H9 (cell line): Measurements from ENCODE around the gene DIMT1. TPM values are rescaled to one million over a fixed set of nuclear protein-coding genes. Genes with fewer than 3 reads are reported as not detected.

Experiments used
- DNase-seq: peaks from one replicate; pipeline ENCODE4 v3.0.0-alpha.2; 2017
- H2AFZ ChIP-seq: one replicate; pipeline ENCODE4 v1.6.1; 2013; ENCODE audit warnings: mild to moderate bottlenecking, low read length, control low read depth, moderate library complexity
- H2AK5ac ChIP-seq: 2 replicates; pipeline ENCODE4 v1.6.1; 2013; ENCODE audit warnings: low read length, control low read depth, mixed read lengths; ENCODE audit not compliant: insufficient read length
- H2BK120ac ChIP-seq: one replicate; pipeline ENCODE4 v1.6.1; 2013; ENCODE audit warnings: low read depth, mild to moderate bottlenecking, low read length, control low read depth, inconsistent platforms; ENCODE audit not compliant: poor library complexity, severe bottlenecking
- H2BK12ac ChIP-seq: 2 replicates; pipeline ENCODE4 v1.6.1; 2013; ENCODE audit warnings: low read length, control low read depth, mixed read lengths, low read depth; ENCODE audit not compliant: insufficient read length
- H2BK15ac ChIP-seq: 2 replicates; pipeline ENCODE4 v1.6.1; 2013; ENCODE audit warnings: low read depth, low read length, control low read depth
- H2BK20ac ChIP-seq: one replicate; pipeline ENCODE4 v1.6.1; 2013; ENCODE audit warnings: low read depth, mild to moderate bottlenecking, low read length, control low read depth, inconsistent platforms; ENCODE audit not compliant: poor library complexity, severe bottlenecking
- H2BK5ac ChIP-seq: 2 replicates; pipeline ENCODE4 v1.6.1; 2013; ENCODE audit warnings: low read length, control low read depth, mixed read lengths; ENCODE audit not compliant: insufficient read length
- H3K14ac ChIP-seq: 2 replicates; pipeline ENCODE4 v1.6.1; 2013; ENCODE audit warnings: low read length, control low read depth; ENCODE audit not compliant: insufficient read depth
- H3K18ac ChIP-seq: 2 replicates; pipeline ENCODE4 v1.6.1; 2013; ENCODE audit warnings: low read depth, mild to moderate bottlenecking, mixed read lengths, low read length, control low read depth; ENCODE audit not compliant: insufficient read length
- H3K23ac ChIP-seq: 2 replicates; pipeline ENCODE4 v1.6.1; 2013; ENCODE audit warnings: low read length, control low read depth, mixed read lengths, low read depth; ENCODE audit not compliant: insufficient read length
- H3K23me2 ChIP-seq: 2 replicates; pipeline ENCODE4 v1.6.1; 2013; ENCODE audit warnings: low read depth, mild to moderate bottlenecking, mixed read lengths, low read length, control low read depth; ENCODE audit not compliant: insufficient read length, poor library complexity, severe bottlenecking
- H3K27ac ChIP-seq: 2 replicates; pipeline ENCODE4 v1.5.1; 2013; ENCODE audit warnings: low read length, control low read depth, mixed read lengths, low read depth; ENCODE audit not compliant: insufficient read length
- H3K27me3 ChIP-seq: 2 replicates; pipeline ENCODE4 v1.6.1; 2013; ENCODE audit warnings: low read length, control low read depth, inconsistent platforms; ENCODE audit not compliant: insufficient read depth
- H3K4ac ChIP-seq: 2 replicates; pipeline ENCODE4 v1.6.1; 2013; ENCODE audit warnings: low read depth, mild to moderate bottlenecking, control low read depth, inconsistent platforms, low read length, moderate library complexity
- H3K4me1 ChIP-seq: 2 replicates; pipeline ENCODE4 v1.6.1; 2013; ENCODE audit warnings: low read length, control low read depth, inconsistent platforms; ENCODE audit not compliant: insufficient read depth
- H3K4me2 ChIP-seq: 2 replicates; pipeline ENCODE4 v1.6.1; 2013; ENCODE audit warnings: low read length, control low read depth, mixed read lengths; ENCODE audit not compliant: insufficient read length, insufficient read depth
- H3K56ac ChIP-seq: 2 replicates; pipeline ENCODE4 v1.6.1; 2013; ENCODE audit warnings: low read depth, mild to moderate bottlenecking, mixed read lengths, low read length, control low read depth; ENCODE audit not compliant: insufficient read length
- H3K79me1 ChIP-seq: 2 replicates; pipeline ENCODE4 v1.6.1; 2013; ENCODE audit warnings: low read depth, mild to moderate bottlenecking, moderate library complexity, low read length, control low read depth, inconsistent platforms; ENCODE audit not compliant: insufficient read depth, poor library complexity, severe bottlenecking
- H3K79me2 ChIP-seq: 2 replicates; pipeline ENCODE4 v1.6.1; 2013; ENCODE audit warnings: low read length, control low read depth, inconsistent platforms; ENCODE audit not compliant: insufficient read depth
- H3K9ac ChIP-seq: 2 replicates; pipeline ENCODE4 v1.6.1; 2013; ENCODE audit warnings: low read length, control low read depth, mixed read lengths; ENCODE audit not compliant: insufficient read length; ENCODE audit errors: extremely low read depth
- H3K9me3 ChIP-seq: one replicate; pipeline ENCODE4 v1.6.1; 2013; ENCODE audit warnings: low read depth, low read length, inconsistent platforms; ENCODE audit not compliant: control insufficient read depth
- H3T11ph ChIP-seq: one replicate; pipeline ENCODE4 v1.6.1; 2013; ENCODE audit warnings: mild to moderate bottlenecking, low read length, control low read depth, inconsistent platforms
- H4K20me1 ChIP-seq: one replicate; pipeline ENCODE4 v1.6.1; 2013; ENCODE audit not compliant: control insufficient read depth, insufficient read length, insufficient read depth
- H4K5ac ChIP-seq: 2 replicates; pipeline ENCODE4 v1.6.1; 2013; ENCODE audit warnings: low read depth, mild to moderate bottlenecking, mixed read lengths, low read length, control low read depth; ENCODE audit not compliant: insufficient read length
- H4K8ac ChIP-seq: replicated peaks from 2 replicates; pipeline ENCODE4 v1.6.1; 2013; ENCODE audit warnings: low read length, control low read depth, mixed read lengths, low read depth; ENCODE audit not compliant: insufficient read length
- H4K91ac ChIP-seq: 2 replicates; pipeline ENCODE4 v1.6.1; 2013; ENCODE audit warnings: low read depth, mild to moderate bottlenecking, moderate library complexity, mixed read lengths, low read length, control low read depth; ENCODE audit not compliant: insufficient read length
- H3K27ac Mint-ChIP-seq, 3 experiments: 2 replicates in 2 of 3; 3 replicates in 1 of 3; pipeline ENCODE4 v1.8.0; 2020 to 2021; ENCODE audit warnings: mixed read lengths in 3 of 3, mild to moderate bottlenecking in 1 of 3, moderate library complexity in 1 of 3
- H3K27me3 Mint-ChIP-seq: 2 replicates; pipeline ENCODE4 v1.8.0; 2021; ENCODE audit warnings: low read depth, mild to moderate bottlenecking, moderate library complexity, mixed read lengths
- H3K36me3 Mint-ChIP-seq, 3 experiments: 2 replicates in 2 of 3; 3 replicates in 1 of 3; pipeline ENCODE4 v1.8.0; 2020 to 2021; ENCODE audit warnings: low read depth in 3 of 3, mixed read lengths in 3 of 3; ENCODE audit not compliant: insufficient read depth in 1 of 3
- H3K4me1 Mint-ChIP-seq, 2 experiments: 2 replicates each; pipeline ENCODE4 v1.8.0; 2020; ENCODE audit warnings: mixed read lengths in 2 of 2
- H3K4me3 Mint-ChIP-seq, 2 experiments: 2 replicates in 1 of 2; 3 replicates in 1 of 2; pipeline ENCODE4 v1.8.0; 2020 to 2021; ENCODE audit warnings: mild to moderate bottlenecking in 2 of 2, mixed read lengths in 2 of 2, moderate library complexity in 1 of 2
- H3K9me3 Mint-ChIP-seq, 2 experiments: 2 replicates in 1 of 2; 3 replicates in 1 of 2; pipeline ENCODE4 v1.8.0; 2020; ENCODE audit warnings: mild to moderate bottlenecking in 2 of 2, mixed read lengths in 2 of 2, moderate library complexity in 1 of 2
- WGBS: extraction: QIAGEN DNeasy Blood & Tissue Kit; methylation state at CpG from one replicate; pipeline ENCODE4 v1.1.7; 2013; ENCODE audit warnings: missing lambda C conversion rate, low lambda C conversion rate, mixed read lengths; ENCODE audit not compliant: insufficient read length; ENCODE audit errors: extremely low coverage; 5-methylcytosine and 5-hydroxymethylcytosine counted together
- total RNA-seq: library from RNA; stranded (reverse); gene quantifications from 2 replicates; pipeline ENCODE4 v1.2.1, GENCODE V29; 2021
- TF ChIP-seq, protein P1 (sequence below): fragments of 200-600 bp; sonication (generic); conservative IDR thresholded peaks from 3 replicates; pipeline ENCODE4 v1.8.0; 2021; ENCODE audit warnings: antibody characterized with exemption, mild to moderate bottlenecking

DIMT1 gene
- total RNA-seq, 1 experiment from 2014 or later: 36.0 TPM

DNA sequence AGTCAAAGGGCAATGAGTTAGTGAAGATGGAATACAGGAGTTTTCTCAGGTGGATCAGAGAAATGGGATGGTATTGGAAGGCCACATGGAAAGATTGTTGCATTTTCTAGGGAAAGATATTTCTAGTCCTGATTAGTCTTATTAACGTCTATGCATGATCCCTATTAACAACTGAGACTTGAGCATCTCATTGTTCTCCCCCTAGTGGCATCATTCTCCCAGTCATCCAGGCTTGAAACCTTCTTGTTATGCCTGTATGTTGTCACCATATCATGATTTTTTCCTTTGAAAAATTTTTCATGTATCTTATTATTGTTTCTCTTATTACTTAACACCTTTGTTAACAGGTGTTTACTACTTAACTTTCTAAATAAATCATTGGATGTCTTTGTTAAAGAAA is 63.3 kb downstream of the DIMT1 start:
- DNase-seq: no peak
- no peak overlapping the region for H3K9ac ChIP-seq
- H3K9me3 Mint-ChIP-seq: no peaks in the 10 kb centered on the region
- no peaks in the 10 kb centered on the region for H3K27me3 Mint-ChIP-seq
- H3K9me3 ChIP-seq: no peaks in the 10 kb centered on the region
- no peak overlapping the region for H3T11ph ChIP-seq
- H3K4me2 ChIP-seq: no peak overlapping the region
- H2BK12ac ChIP-seq: no peak overlapping the region
- H3K56ac ChIP-seq: no peak overlapping the region
- H3K27me3 ChIP-seq: no peaks in the 10 kb centered on the region
- H2BK120ac ChIP-seq: no peak overlapping the region
- no peak overlapping the region for H2BK5ac ChIP-seq
- H3K79me1 ChIP-seq: peaks cover 8% of the 10 kb centered on the region
- no peaks in the 10 kb centered on the region for H4K20me1 ChIP-seq
- H3K14ac ChIP-seq: no peak overlapping the region
- H3K23me2 ChIP-seq: no peaks in the 10 kb centered on the region
- no peak overlapping the region for H3K27ac ChIP-seq
- H2AK5ac ChIP-seq: no peak overlapping the region
- no peak overlapping the region for H3K4ac ChIP-seq
- peaks cover 0 to 10% (median 1%) of the 10 kb centered on the region in 3 experiments; a peak in 4 of 7 replicates for H3K36me3 Mint-ChIP-seq
- no peaks in the 10 kb centered on the region for H3K4me1 ChIP-seq
- no peak overlapping the region for H2BK20ac ChIP-seq
- H3K27ac Mint-ChIP-seq: no peak overlapping the region
- H2AFZ ChIP-seq: no peak overlapping the region
- H3K4me1 Mint-ChIP-seq: peaks cover 0 to 3% of the 10 kb centered on the region in 2 experiments; a peak in 1 of 4 replicates
- H3K79me2 ChIP-seq: peaks cover 15% of the 10 kb centered on the region; the same call in 1 of the 2 replicates
- no peak overlapping the region for H4K8ac ChIP-seq
- H4K5ac ChIP-seq: no peak overlapping the region
- WGBS: no CpG with 5 or more reads among the region's 1 CpG
- no peak overlapping the region for H3K23ac ChIP-seq
- no peak overlapping the region for H2BK15ac ChIP-seq
- H4K91ac ChIP-seq: no peak overlapping the region
- TF ChIP-seq, protein P1, sequence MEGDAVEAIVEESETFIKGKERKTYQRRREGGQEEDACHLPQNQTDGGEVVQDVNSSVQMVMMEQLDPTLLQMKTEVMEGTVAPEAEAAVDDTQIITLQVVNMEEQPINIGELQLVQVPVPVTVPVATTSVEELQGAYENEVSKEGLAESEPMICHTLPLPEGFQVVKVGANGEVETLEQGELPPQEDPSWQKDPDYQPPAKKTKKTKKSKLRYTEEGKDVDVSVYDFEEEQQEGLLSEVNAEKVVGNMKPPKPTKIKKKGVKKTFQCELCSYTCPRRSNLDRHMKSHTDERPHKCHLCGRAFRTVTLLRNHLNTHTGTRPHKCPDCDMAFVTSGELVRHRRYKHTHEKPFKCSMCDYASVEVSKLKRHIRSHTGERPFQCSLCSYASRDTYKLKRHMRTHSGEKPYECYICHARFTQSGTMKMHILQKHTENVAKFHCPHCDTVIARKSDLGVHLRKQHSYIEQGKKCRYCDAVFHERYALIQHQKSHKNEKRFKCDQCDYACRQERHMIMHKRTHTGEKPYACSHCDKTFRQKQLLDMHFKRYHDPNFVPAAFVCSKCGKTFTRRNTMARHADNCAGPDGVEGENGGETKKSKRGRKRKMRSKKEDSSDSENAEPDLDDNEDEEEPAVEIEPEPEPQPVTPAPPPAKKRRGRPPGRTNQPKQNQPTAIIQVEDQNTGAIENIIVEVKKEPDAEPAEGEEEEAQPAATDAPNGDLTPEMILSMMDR: peak; percentile 66
- no peak overlapping the region for H3K4me3 Mint-ChIP-seq
- H3K18ac ChIP-seq: no peak overlapping the region

Other genes with a start within 250 kb of the DIMT1 start
- 85.6 and 86.1 TPM in 2 replicates for gene KIF2A, start 97.7 kb downstream of the DIMT1 start, total RNA-seq
- 59.5 and 63.0 TPM in 2 replicates for gene IPO11, start 8.9 kb upstream of the DIMT1 start, total RNA-seq
- 0.55 and 1.1 TPM in 2 replicates for gene LRRC70, start 174.9 kb upstream of the DIMT1 start, total RNA-seq